Measurements from ENCODE around the gene HDAC4. TPM values are rescaled to one million over a fixed set of nuclear protein-coding genes. Genes with fewer than 3 reads are reported as not detected.

HDAC4 gene
- total RNA-seq, 1 donor from 2014 or later = 65.7 TPM

DNA sequence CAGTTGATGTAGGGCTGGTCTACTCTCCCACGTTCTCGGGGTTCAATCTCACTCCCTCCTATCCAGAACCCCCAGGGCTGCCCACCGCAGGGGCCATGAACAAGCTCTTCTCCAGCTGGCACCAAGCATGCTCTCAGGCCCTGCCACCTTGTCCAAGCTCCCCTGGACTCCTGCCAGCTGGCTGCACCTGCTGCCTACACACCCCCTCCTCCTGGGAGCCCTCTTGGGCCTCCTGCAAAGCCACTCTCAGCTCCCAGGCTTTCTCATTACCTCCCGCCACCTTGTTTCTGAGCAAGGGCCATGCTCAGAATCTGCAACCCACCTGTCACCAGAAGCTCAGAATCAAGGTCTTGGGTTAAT lies 56.0 kb downstream of the HDAC4 start:
- Histone ChIP-seq H3K4me1 (no peaks in the 10 kb centered on the region), H3K27ac (no peak overlapping the region), H3K9me3 (no peaks in the 10 kb centered on the region), H3K4me3 (no peak overlapping the region), H3K36me3 (no peaks in the 10 kb centered on the region), H3K27me3 (no peaks in the 10 kb centered on the region)
- DNase-seq (ENCODE audit: low spot score in 2 of 2) = no peak
- TF ChIP-seq, protein P1, sequence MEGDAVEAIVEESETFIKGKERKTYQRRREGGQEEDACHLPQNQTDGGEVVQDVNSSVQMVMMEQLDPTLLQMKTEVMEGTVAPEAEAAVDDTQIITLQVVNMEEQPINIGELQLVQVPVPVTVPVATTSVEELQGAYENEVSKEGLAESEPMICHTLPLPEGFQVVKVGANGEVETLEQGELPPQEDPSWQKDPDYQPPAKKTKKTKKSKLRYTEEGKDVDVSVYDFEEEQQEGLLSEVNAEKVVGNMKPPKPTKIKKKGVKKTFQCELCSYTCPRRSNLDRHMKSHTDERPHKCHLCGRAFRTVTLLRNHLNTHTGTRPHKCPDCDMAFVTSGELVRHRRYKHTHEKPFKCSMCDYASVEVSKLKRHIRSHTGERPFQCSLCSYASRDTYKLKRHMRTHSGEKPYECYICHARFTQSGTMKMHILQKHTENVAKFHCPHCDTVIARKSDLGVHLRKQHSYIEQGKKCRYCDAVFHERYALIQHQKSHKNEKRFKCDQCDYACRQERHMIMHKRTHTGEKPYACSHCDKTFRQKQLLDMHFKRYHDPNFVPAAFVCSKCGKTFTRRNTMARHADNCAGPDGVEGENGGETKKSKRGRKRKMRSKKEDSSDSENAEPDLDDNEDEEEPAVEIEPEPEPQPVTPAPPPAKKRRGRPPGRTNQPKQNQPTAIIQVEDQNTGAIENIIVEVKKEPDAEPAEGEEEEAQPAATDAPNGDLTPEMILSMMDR (IDR thresholded peaks at IDR 0.05) = no peak
- intact Hi-C loops (cut with DNase I) = no loop called here

DNA sequence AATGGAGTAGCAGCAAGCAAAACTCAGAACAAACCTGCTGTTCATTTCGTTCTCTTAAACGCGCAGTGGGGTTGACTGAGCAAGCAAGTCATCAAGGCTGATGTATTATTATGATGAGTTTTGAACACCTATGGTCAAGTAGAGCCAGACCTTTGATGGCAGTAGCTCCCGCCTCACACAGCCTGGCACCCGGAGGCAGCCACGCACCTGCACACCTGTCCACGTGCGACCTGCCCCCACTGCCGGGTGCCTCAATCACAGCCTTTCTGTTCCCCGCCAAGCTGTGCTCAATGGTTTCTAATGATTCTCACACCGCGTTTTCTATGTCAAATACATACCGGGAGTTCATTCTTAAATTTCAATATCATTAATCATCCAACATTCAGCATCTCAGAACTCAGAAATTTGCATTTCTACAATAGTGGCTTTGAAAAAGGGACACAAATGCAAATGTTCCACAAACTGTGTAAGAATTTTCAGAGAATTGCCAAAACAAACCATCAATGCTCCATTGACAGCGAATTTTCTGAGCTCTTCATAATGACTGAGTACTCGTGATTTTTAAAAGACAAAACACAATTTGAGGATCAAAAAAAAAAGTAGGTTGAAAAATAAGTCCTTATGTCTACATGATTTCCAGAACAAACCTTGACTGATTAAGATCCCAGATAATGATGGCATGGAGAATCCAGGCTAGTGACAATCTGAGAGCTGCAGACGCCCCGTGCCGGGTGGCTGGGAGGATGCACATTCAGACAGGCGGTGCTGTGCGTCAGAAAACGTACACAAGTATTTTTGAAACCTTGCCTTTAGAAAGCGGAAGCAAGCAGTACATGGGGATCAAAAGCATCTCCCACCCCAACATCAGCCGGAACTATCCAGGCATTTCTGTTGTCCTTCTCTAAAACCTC lies 56.6 kb downstream of the HDAC4 start:
- DNase-seq (ENCODE audit: low spot score in 2 of 2) = no peak
- Histone ChIP-seq H3K36me3 (no peaks in the 10 kb centered on the region), H3K9me3 (no peaks in the 10 kb centered on the region), H3K27ac (no peak overlapping the region), H3K4me1 (no peaks in the 10 kb centered on the region), H3K27me3 (no peaks in the 10 kb centered on the region), H3K4me3 (no peak overlapping the region)
- intact Hi-C loops (cut with DNase I) = no loop called here
- TF ChIP-seq, protein P1 (IDR thresholded peaks at IDR 0.05) = no peak

DNA sequence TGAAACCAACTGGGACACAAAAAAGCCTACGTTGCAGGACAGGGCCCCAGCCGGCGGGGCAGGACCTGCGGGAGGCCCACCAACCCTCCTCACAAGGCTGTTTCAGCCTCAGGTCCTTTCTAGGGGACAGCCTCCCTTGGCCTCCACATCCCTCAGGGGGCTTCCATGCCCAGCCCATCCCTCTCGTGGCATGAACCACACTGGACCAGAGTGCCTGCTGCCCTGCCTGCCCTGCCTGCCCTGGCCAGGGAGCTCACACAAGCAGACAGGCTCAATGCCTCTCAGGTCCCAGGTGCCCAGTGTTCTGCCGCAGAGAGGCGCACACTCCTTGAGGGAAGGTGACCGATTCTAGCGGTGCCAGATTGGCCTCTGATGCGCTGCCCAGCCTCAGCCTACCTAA lies 57.4 kb downstream of the HDAC4 start:
- DNase-seq (ENCODE audit: low spot score in 2 of 2) = no peak
- TF ChIP-seq, protein P1 (IDR thresholded peaks at IDR 0.05) = no peak
- Histone ChIP-seq H3K27ac (no peak overlapping the region), H3K27me3 (no peaks in the 10 kb centered on the region), H3K9me3 (no peaks in the 10 kb centered on the region), H3K36me3 (no peaks in the 10 kb centered on the region), H3K4me3 (no peak overlapping the region), H3K4me1 (no peaks in the 10 kb centered on the region)
- intact Hi-C loops (cut with DNase I) = no loop called here

DNA sequence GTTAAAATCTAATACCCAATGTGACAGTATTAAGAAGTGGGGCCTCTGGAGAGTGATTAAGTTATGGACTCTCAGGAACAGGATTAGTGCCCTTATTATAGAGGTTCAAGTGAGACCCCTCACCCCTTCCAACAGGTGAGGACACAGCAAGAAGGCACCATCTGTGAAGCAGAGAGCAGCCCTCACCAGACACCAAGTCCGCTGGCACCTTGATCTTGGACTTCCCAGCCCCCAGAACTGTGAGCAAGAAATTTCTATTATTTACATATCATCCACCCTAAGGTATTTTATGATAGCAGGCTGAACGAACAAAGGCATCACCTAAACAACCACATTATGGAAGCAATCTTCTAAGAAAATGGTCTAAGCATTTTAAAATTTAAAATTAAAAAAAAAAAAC lies 59.0 kb downstream of the HDAC4 start:
- no peak for DNase-seq (ENCODE audit: low spot score in 2 of 2)
- Histone ChIP-seq H3K9me3 (no peaks in the 10 kb centered on the region), H3K4me3 (no peak overlapping the region), H3K27me3 (no peaks in the 10 kb centered on the region), H3K36me3 (no peaks in the 10 kb centered on the region), H3K4me1 (no peaks in the 10 kb centered on the region), H3K27ac (no peak overlapping the region)
- intact Hi-C loops (cut with DNase I) = no loop called here
- TF ChIP-seq, protein P1 (IDR thresholded peaks at IDR 0.05) = no peak

DNA sequence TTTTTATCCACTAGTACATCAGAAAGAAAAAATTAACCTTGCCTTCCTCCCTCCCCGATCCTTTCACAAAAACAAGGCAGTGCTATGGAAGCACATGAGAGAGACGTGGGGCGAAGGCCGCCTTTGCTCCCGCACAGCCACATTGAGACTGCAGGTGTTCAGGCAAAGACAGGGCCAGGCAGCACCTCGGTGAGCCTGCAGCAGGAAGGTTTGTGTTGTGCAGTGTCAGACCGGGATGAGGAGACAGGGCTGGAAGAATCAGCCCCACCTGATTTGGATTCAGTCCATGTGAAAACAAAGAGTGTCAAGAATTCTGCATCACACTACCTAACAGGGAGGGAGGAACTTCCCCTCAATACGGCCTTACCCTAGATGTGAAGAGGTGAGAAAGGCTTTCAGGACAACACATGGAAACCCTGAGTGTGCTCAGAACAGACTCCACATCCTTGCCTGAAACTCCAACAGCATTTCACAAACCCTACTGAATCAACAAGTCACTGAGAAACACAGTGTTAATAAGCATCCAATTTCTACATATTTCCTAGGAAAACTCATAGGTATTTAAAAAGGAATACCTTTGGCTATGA lies 59.6 kb downstream of the HDAC4 start:
- H3K4me1 ChIP-seq = no peaks in the 10 kb centered on the region
- no peak overlapping the region for H3K27ac ChIP-seq
- TF ChIP-seq, protein P1 (IDR thresholded peaks at IDR 0.05) = no peak
- H3K9me3 ChIP-seq = no peaks in the 10 kb centered on the region
- H3K4me3 ChIP-seq = no peak overlapping the region
- intact Hi-C loops (cut with DNase I) = no loop called here
- DNase-seq (ENCODE audit: low spot score in 2 of 2) = no peak
- H3K36me3 ChIP-seq = no peaks in the 10 kb centered on the region
- no peaks in the 10 kb centered on the region for H3K27me3 ChIP-seq
